GM12878 (cell line): ENCODE data around the gene B3GALNT1. TPM values are rescaled to one million over a fixed set of nuclear protein-coding genes. Genes with fewer than 3 reads are reported as not detected.
"Not testable (repeated sequence)": the region's sequence is repeated elsewhere in the genome, so short reads cannot be mapped to it uniquely, and the experiment has no call there.

Source experiments
- ATAC-seq: fragments of 200-7000 bp; cut with Tn5 transposase; 3 replicates; pipeline ENCODE4 v1.9.1; 2020; ENCODE audit warnings: mild to moderate bottlenecking, moderate library complexity
- BruUV-seq: library from RNA; stranded (reverse); fragments of 400-500 nt; replicated peaks from 2 replicates; lab custom pipeline; 2021; lab: Mats Ljungman, UMichigan
- CTCF ChIA-PET: fragments of 300-600 bp; sonication (Branson Sonifier 250); formaldehyde crosslinking; extraction: SDS; loops from one replicate; lab custom pipeline; 2021; ENCODE audit warnings: inconsistent platforms; lab: Yijun Ruan, JAX
- POLR2A ChIA-PET: fragments of 350-600 bp; formaldehyde crosslinking; extraction: SDS; loops from one replicate; lab custom pipeline; 2021; ENCODE audit warnings: inconsistent platforms; lab: Charles Lee
- RAD21 ChIA-PET: fragments of 300-600 bp; sonication (Branson Sonifier 250); formaldehyde crosslinking; loops from one replicate; lab custom pipeline; 2023; ENCODE audit warnings: antibody characterized with exemption; ENCODE audit not compliant: unreplicated experiment; lab: Charles Lee
- SMC1A ChIA-PET: fragments of 300-600 bp; sonication (Branson Sonifier 250); formaldehyde crosslinking; loops from one replicate; lab custom pipeline; 2023; ENCODE audit not compliant: unreplicated experiment, uncharacterized antibody; lab: Charles Lee
- DNase-seq: peaks from one replicate; pipeline ENCODE4 v3.0.0-alpha.2; 2011; ENCODE audit warnings: low read depth, low spot score
- FAIRE-seq: peaks from 3 replicates; lab custom pipeline; 2011; peaks lifted over from hg19 to GRCh38; lab: Jason Lieb, UNC
- H2AFZ ChIP-seq: 2 replicates; pipeline ENCODE4 v1.6.0; 2011; ENCODE audit warnings: low read depth, low read length, control low read depth; ENCODE audit not compliant: control insufficient read depth
- H3K27ac ChIP-seq: 2 replicates; pipeline ENCODE4 v1.5.1; 2011; ENCODE audit warnings: control low read depth; ENCODE audit not compliant: control insufficient read depth, insufficient read depth
- H3K27me3 ChIP-seq, 2 experiments: replicated peaks in 1 of 2; 2 replicates each; pipeline versions ENCODE4 v1.6.0 to v1.6.1; 2011; ENCODE audit warnings: low read length in 1 of 2; ENCODE audit not compliant: control insufficient read depth in 2 of 2, insufficient read depth in 2 of 2
- H3K36me3 ChIP-seq, 2 experiments: 2 replicates each; pipeline ENCODE4 v1.5.1; 2011; ENCODE audit warnings: low read length in 1 of 2; ENCODE audit not compliant: control insufficient read depth in 2 of 2, insufficient read depth in 2 of 2
- H3K4me1 ChIP-seq: 2 replicates; pipeline ENCODE4 v1.6.1; 2011; ENCODE audit warnings: mild to moderate bottlenecking, low read length, moderate library complexity, mixed read lengths; ENCODE audit not compliant: control insufficient read depth, insufficient read depth
- H3K4me2 ChIP-seq: 2 replicates; pipeline ENCODE4 v1.6.0; 2011; ENCODE audit warnings: control low read depth; ENCODE audit not compliant: control insufficient read depth, insufficient read depth
- H3K4me3 ChIP-seq: fragments of 200-600 bp; sonication (generic); 2 replicates; pipeline ENCODE4 v1.5.1; 2016
- H3K79me2 ChIP-seq: 2 replicates; pipeline ENCODE4 v1.6.0; 2011; ENCODE audit warnings: low read length; ENCODE audit not compliant: control insufficient read depth, insufficient read depth
- H3K9ac ChIP-seq: 2 replicates; pipeline ENCODE4 v1.8.0; 2011; ENCODE audit warnings: low read length, control low read depth, mixed read lengths; ENCODE audit not compliant: control insufficient read depth, insufficient read depth
- H3K9me3 ChIP-seq: replicated peaks from 3 replicates; pipeline ENCODE4 v1.5.1; 2011; ENCODE audit warnings: mild to moderate bottlenecking, low read length; ENCODE audit not compliant: control insufficient read depth, insufficient read depth
- H4K20me1 ChIP-seq: 2 replicates; pipeline ENCODE4 v1.6.0; 2011; ENCODE audit not compliant: control insufficient read depth, insufficient read depth
- GABPA ChIP-seq: IDR thresholded peaks from 2 replicates; pipeline ENCODE4 v1.6.1; 2014; ENCODE audit warnings: antibody characterized with exemption, low read depth, mild to moderate bottlenecking, inconsistent platforms
- WGBS: methylation state at CpG from one replicate; pipeline ENCODE4 v1.1.6; 2016; ENCODE audit warnings: low lambda C conversion rate; ENCODE audit not compliant: insufficient replicate concordance, insufficient coverage; ENCODE audit errors: missing lambda C conversion rate; 5-methylcytosine and 5-hydroxymethylcytosine counted together
- in situ Hi-C: fragments of 300-500 bp; cut with MboI; formaldehyde crosslinking; loops from 9 replicates; pipeline ENCODE4 v1.14.3; 2018; ENCODE audit warnings: mixed read lengths
- intact Hi-C: fragments of 100-400 bp; cut with micrococcal nuclease; formaldehyde crosslinking; loops from one replicate; pipeline ENCODE4 v1.14.2; 2022; ENCODE audit not compliant: unreplicated experiment
- polyA plus RNA-seq, 11 experiments: library from polyadenylated mRNA; depleted of rRNA in 4 of 11; unstranded in 6 of 11; stranded (reverse) in 5 of 11; fragments of >200 nt; fragmentation: Nextera tagmentation in 4 of 11; fragmentation: Illumina TruSeq in 1 of 11; extraction: Ambion mirVana in 4 of 11; extraction: Trizol in 1 of 11; gene quantifications; 1 replicate in 1 of 11; 2 replicates in 10 of 11; pipeline versions ENCODE4 v1.2.1 to v1.2.3, GENCODE V29; 2011 to 2016; ENCODE audit warnings: inconsistent platforms in 2 of 11, missing spikeins in 2 of 11, low read depth in 1 of 11
- total RNA-seq, 4 experiments: library from RNA; depleted of rRNA in 3 of 4; stranded (reverse); fragments of >200 nt in 3 of 4; fragmentation: Illumina TruSeq in 1 of 4; extraction: Trizol in 1 of 4; gene quantifications; 2 replicates each; pipeline versions ENCODE4 v1.2.1 to v1.2.3, GENCODE V29; 2013 to 2021

The B3GALNT1 gene
- total and polyA plus RNA-seq, 10 of the 15 experiments (the other 5 are each of a cell fraction or from before 2014, with no cell fraction given) = 0.04 to 0.95 (median 0.18) TPM; not detected in 3

GRCh38 chr3:161034913-161035550, 70.1 kb downstream of the B3GALNT1 start:
- CTCF ChIA-PET = interaction anchor here (0.6 kb wide), 1 partner anchor 348 kb away, joined by 3 read pairs; no protein-coding TSS in a partner anchor
- H3K9ac ChIP-seq, H3K4me2 ChIP-seq, H3K4me1 ChIP-seq, H4K20me1 ChIP-seq, H3K27me3 ChIP-seq, FAIRE-seq, H3K79me2 ChIP-seq, H3K9me3 ChIP-seq, RAD21 ChIA-PET, in situ Hi-C loops: not testable (repeated sequence)
- peak; percentile 43 for ATAC-seq
- TF ChIP-seq GABPA = 0 out of 2 replicates have a peak, but pooled peaks have one; percentile 21
- TF ChIP-seq, all 136 proteins: peak for 1; not testable (repeated sequence) for 135
- POLR2A ChIA-PET, DNase-seq, H3K27ac ChIP-seq, H2AFZ ChIP-seq, H3K36me3 ChIP-seq, intact Hi-C loops, SMC1A ChIA-PET, H3K4me3 ChIP-seq, BruUV-seq: not testable (repeated sequence)
- 6% methylated on average over 5 of the region's 5 CpGs for WGBS

Other genes with a start within 250 kb of the B3GALNT1 start
- gene NMD3, start 116.0 kb upstream of the B3GALNT1 start, total RNA-seq (2014; rRNA removed) = 42.4 and 54.6 TPM in 2 replicates
- 46.5 and 53.3 TPM in 2 replicates for gene NMD3, start 116.0 kb upstream of the B3GALNT1 start, total RNA-seq (2014; rRNA removed; fragmentation: Illumina TruSeq; extraction: Trizol)
- gene NMD3, start 116.0 kb upstream of the B3GALNT1 start, total RNA-seq (2021) = 57.3 and 60.0 TPM in 2 replicates
- 64.1 and 91.9 TPM in 2 replicates for gene NMD3, start 116.0 kb upstream of the B3GALNT1 start, polyA plus RNA-seq (2011; rRNA removed)
- gene NMD3, start 116.0 kb upstream of the B3GALNT1 start, polyA plus RNA-seq (2014; fragmentation: Illumina TruSeq; extraction: Trizol) = 56.8 and 68.8 TPM in 2 replicates
- 10 to 100 TPM; 54.6 to 66.8 TPM for gene NMD3, start 116.0 kb upstream of the B3GALNT1 start, polyA plus RNA-seq (2014; fragmentation: Nextera tagmentation; extraction: Ambion mirVana)
- 27.6 and 34.2 TPM in 2 replicates for gene NMD3, start 116.0 kb upstream of the B3GALNT1 start, polyA plus RNA-seq (2014; rRNA removed)
- 10 to 100 TPM; 54.3 to 60.6 TPM for gene NMD3, start 116.0 kb upstream of the B3GALNT1 start, polyA plus RNA-seq (2016; fragmentation: Nextera tagmentation; extraction: Ambion mirVana)